Endothelial cell of umbilical vein (primary cell): ENCODE data around the gene ALKBH7. TPM values are rescaled to one million over a fixed set of nuclear protein-coding genes. Genes with fewer than 3 reads are reported as not detected.

Experiments used
- BruUV-seq: library from RNA; stranded (reverse); fragments of 400-500 nt; replicated peaks from 2 replicates; lab custom pipeline; 2021; lab: Mats Ljungman, UMichigan
- CTCF ChIA-PET: fragments of 300-600, 350-600 bp; sonication (Branson Sonifier 250); formaldehyde crosslinking; loops from one replicate; lab custom pipeline; 2021; ENCODE audit warnings: antibody characterized with exemption, inconsistent platforms; lab: Charles Lee
- POLR2A ChIA-PET: fragments of 300-600, 350-600 bp; sonication (Branson Sonifier 250); formaldehyde crosslinking; loops from one replicate; lab custom pipeline; 2021; ENCODE audit warnings: antibody characterized with exemption, inconsistent platforms; lab: Charles Lee
- DNase-seq: peaks from one replicate; pipeline ENCODE4 v3.0.0-alpha.2; 2011; ENCODE audit warnings: low read depth, low spot score
- FAIRE-seq: peaks from 2 replicates; lab custom pipeline; 2011; peaks lifted over from hg19 to GRCh38; lab: Jason Lieb, UNC
- H2AFZ ChIP-seq: 2 replicates; pipeline ENCODE4 v1.6.0; 2012; ENCODE audit warnings: low read depth, low read length, control low read depth, inconsistent platforms
- H3K27ac ChIP-seq: 2 replicates; pipeline ENCODE4 v1.5.1; 2011; ENCODE audit warnings: low read depth, mild to moderate bottlenecking, control low read depth, low read length, moderate library complexity; ENCODE audit not compliant: insufficient read depth
- H3K27me3 ChIP-seq, 2 experiments: 2 replicates each; pipeline versions ENCODE4 v1.6.0 to v1.6.1; 2011; ENCODE audit warnings: low read length in 2 of 2, mixed read lengths in 1 of 2; ENCODE audit not compliant: control insufficient read depth in 2 of 2, insufficient read depth in 2 of 2
- H3K36me3 ChIP-seq, 2 experiments: 2 replicates in 1 of 2; 3 replicates in 1 of 2; pipeline ENCODE4 v1.5.1; 2011; ENCODE audit warnings: low read length in 2 of 2, mild to moderate bottlenecking in 1 of 2, moderate library complexity in 1 of 2; ENCODE audit not compliant: control insufficient read depth in 2 of 2, insufficient read depth in 2 of 2; ENCODE audit errors: extremely low read depth in 1 of 2
- H3K4me1 ChIP-seq: 3 replicates; pipeline ENCODE4 v1.5.1; 2011; ENCODE audit warnings: mild to moderate bottlenecking, low read length; ENCODE audit not compliant: control insufficient read depth, insufficient read depth; ENCODE audit errors: extremely low read depth
- H3K4me2 ChIP-seq: 2 replicates; pipeline ENCODE4 v1.6.1; 2011; ENCODE audit warnings: low read length, control low read depth, mixed read lengths; ENCODE audit not compliant: insufficient read depth
- H3K4me3 ChIP-seq, 3 experiments: fragments of 200-600 bp in 1 of 3; sonication (generic), shearing (Covaris generic) in 1 of 3; replicated peaks in 1 of 3; 2 replicates each; pipeline ENCODE4 v1.5.1; 2011 to 2016; ENCODE audit warnings: control low read depth in 3 of 3, low read length in 3 of 3, mild to moderate bottlenecking in 2 of 3, inconsistent platforms in 1 of 3, low read depth in 1 of 3, moderate library complexity in 1 of 3; ENCODE audit not compliant: insufficient read depth in 1 of 3
- H3K79me2 ChIP-seq: 2 replicates; pipeline ENCODE4 v1.6.0; 2012; ENCODE audit warnings: low read length, inconsistent platforms; ENCODE audit not compliant: control insufficient read depth, insufficient read depth
- H3K9ac ChIP-seq: replicated peaks from 2 replicates; pipeline ENCODE3; 2011; ENCODE audit warnings: low read length, control low read depth; ENCODE audit not compliant: insufficient read depth; ENCODE audit errors: extremely low read depth
- H3K9me1 ChIP-seq: replicated peaks from 3 replicates; pipeline ENCODE4 v1.6.0; 2011; ENCODE audit warnings: mild to moderate bottlenecking, low read length; ENCODE audit not compliant: control insufficient read depth, insufficient read depth; ENCODE audit errors: extremely low read depth
- H3K9me3 ChIP-seq: replicated peaks from 2 replicates; pipeline ENCODE4 v1.5.1; 2012; ENCODE audit warnings: low read length, inconsistent platforms; ENCODE audit not compliant: control insufficient read depth, insufficient read depth
- H4K20me1 ChIP-seq: replicated peaks from 2 replicates; pipeline ENCODE3; 2011; ENCODE audit warnings: mild to moderate bottlenecking, low read length; ENCODE audit not compliant: control insufficient read depth, insufficient read depth; ENCODE audit errors: extremely low read depth
- EZH2 ChIP-seq: IDR thresholded peaks from 2 replicates; pipeline ENCODE4 v1.6.1; 2012; ENCODE audit warnings: borderline replicate concordance, low read depth, mild to moderate bottlenecking, moderate library complexity, low read length, inconsistent platforms; ENCODE audit not compliant: severe bottlenecking
- FOS ChIP-seq: IDR thresholded peaks from 2 replicates; pipeline ENCODE4 v1.6.1; 2011; ENCODE audit warnings: mild to moderate bottlenecking, low read length, moderate library complexity, borderline replicate concordance; ENCODE audit not compliant: insufficient read depth
- GATA2 ChIP-seq: IDR thresholded peaks from 2 replicates; pipeline ENCODE4 v1.7.0; 2011; ENCODE audit warnings: low read depth, mild to moderate bottlenecking, moderate library complexity, mixed read lengths, low read length; ENCODE audit not compliant: insufficient read length, insufficient read depth
- JUN ChIP-seq: IDR thresholded peaks from 2 replicates; pipeline ENCODE4 v1.6.1; 2011; ENCODE audit warnings: borderline replicate concordance, low read depth; ENCODE audit not compliant: insufficient read length, insufficient read depth
- MYC ChIP-seq: IDR thresholded peaks from one replicate; pipeline ENCODE4 v1.6.1; 2011; ENCODE audit warnings: mild to moderate bottlenecking, low read depth, low read length
- POLR2A ChIP-seq: IDR thresholded peaks from 2 replicates; pipeline ENCODE4 v1.6.1; 2012; ENCODE audit warnings: low read depth, mild to moderate bottlenecking, control low read depth, low read length
- POLR2AphosphoS5 ChIP-seq: IDR thresholded peaks from 2 replicates; pipeline ENCODE4 v1.6.1; 2012; ENCODE audit warnings: low read depth, mild to moderate bottlenecking, control low read depth, low read length, moderate library complexity; ENCODE audit not compliant: insufficient read depth
- dilution Hi-C: fragments of 300-500 bp; cut with MboI; formaldehyde crosslinking; loops from one replicate; pipeline ENCODE4 v1.15.0; 2019; ENCODE audit warnings: low sequenced_read_pairs; ENCODE audit not compliant: extremely low pct_ligation_motif_present
- intact Hi-C: fragments of 100-400 bp; cut with micrococcal nuclease; formaldehyde crosslinking; loops from one replicate; pipeline ENCODE4 v1.10.0; 2022
- polyA plus RNA-seq, 4 experiments: library from polyadenylated mRNA; depleted of rRNA in 3 of 4; stranded (reverse) in 3 of 4; unstranded in 1 of 4; fragments of >200 nt; gene quantifications; 2 replicates each; pipeline versions ENCODE4 v1.2.1 to v1.2.3, GENCODE V29; 2011 to 2012; ENCODE audit warnings: missing spikeins in 1 of 4
- total RNA-seq: library from RNA; stranded (reverse); gene quantifications from 2 replicates; pipeline ENCODE4 v1.2.3, GENCODE V29; 2021
- TF ChIP-seq, protein P1 (sequence below), 2 donors: IDR thresholded peaks; 1 replicate in 1 of 2; 2 replicates in 1 of 2; pipeline ENCODE4 v1.5.1; 2011; ENCODE audit warnings: low read length in 2 of 2, mild to moderate bottlenecking in 2 of 2, moderate library complexity in 2 of 2, control low read depth in 1 of 2, inconsistent platforms in 1 of 2, low read depth in 1 of 2; ENCODE audit not compliant: insufficient read depth in 1 of 2; ENCODE audit errors: extremely low read depth in 1 of 2
- TF ChIP-seq, protein P2 (sequence below): IDR thresholded peaks from 2 replicates; pipeline ENCODE4 v1.6.1; 2011; ENCODE audit not compliant: insufficient read depth, insufficient read length

ALKBH7 gene
- total and polyA plus RNA-seq, 2 donors (not counting 3 experiments of a cell fraction or from before 2014, with no cell fraction given): 48.8 to 59.4 TPM

DNA sequence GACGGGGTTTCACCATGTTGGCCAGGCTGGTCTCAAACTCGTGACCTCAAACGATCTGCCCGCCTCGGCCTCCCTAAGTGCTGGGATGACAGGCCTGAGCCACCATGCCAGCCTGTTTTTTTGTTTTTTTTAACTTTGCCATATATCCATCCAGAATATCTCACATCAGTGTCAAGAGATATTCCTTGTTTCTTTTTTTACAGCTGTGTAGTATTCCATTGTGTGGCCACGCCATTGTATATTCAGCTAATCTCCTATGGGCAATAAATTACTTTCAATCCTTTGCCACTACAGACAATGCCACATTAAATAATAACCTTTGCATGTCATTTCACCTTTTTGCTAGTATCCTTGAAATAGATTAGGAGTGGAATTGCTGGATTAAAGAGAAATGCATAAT lies 36.8 kb downstream of the ALKBH7 start:
- H3K27me3 ChIP-seq: no peaks in the 10 kb centered on the region
- no peaks in the 10 kb centered on the region for H4K20me1 ChIP-seq
- POLR2A ChIA-PET: no interaction called here
- no peak for FAIRE-seq
- no peak overlapping the region for H3K4me2 ChIP-seq
- no TSS peak for BruUV-seq
- no peak overlapping the region for H3K27ac ChIP-seq
- no peak overlapping the region for H3K9ac ChIP-seq
- CTCF ChIA-PET: interaction anchor here (1.0 kb wide), 1 partner anchor 283 kb away, joined by 3 read pairs; no protein-coding TSS in a partner anchor
- TF ChIP-seq, protein P1, sequence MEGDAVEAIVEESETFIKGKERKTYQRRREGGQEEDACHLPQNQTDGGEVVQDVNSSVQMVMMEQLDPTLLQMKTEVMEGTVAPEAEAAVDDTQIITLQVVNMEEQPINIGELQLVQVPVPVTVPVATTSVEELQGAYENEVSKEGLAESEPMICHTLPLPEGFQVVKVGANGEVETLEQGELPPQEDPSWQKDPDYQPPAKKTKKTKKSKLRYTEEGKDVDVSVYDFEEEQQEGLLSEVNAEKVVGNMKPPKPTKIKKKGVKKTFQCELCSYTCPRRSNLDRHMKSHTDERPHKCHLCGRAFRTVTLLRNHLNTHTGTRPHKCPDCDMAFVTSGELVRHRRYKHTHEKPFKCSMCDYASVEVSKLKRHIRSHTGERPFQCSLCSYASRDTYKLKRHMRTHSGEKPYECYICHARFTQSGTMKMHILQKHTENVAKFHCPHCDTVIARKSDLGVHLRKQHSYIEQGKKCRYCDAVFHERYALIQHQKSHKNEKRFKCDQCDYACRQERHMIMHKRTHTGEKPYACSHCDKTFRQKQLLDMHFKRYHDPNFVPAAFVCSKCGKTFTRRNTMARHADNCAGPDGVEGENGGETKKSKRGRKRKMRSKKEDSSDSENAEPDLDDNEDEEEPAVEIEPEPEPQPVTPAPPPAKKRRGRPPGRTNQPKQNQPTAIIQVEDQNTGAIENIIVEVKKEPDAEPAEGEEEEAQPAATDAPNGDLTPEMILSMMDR (IDR thresholded peaks at IDR 0.05; ENCODE audit: extremely low read depth in 1 of 2, insufficient read depth in 1 of 2, low read depth in 1 of 2, low read length in 2 of 2): no peak
- TF ChIP-seq GATA2 (no peak), EZH2 (no peak), JUN (no peak)
- TF ChIP-seq, protein P2, sequence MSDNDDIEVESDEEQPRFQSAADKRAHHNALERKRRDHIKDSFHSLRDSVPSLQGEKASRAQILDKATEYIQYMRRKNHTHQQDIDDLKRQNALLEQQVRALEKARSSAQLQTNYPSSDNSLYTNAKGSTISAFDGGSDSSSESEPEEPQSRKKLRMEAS: no peak
- H3K36me3 ChIP-seq: peaks cover 3 to 5% of the 10 kb centered on the region in 2 experiments
- H3K9me3 ChIP-seq: no peaks in the 10 kb centered on the region
- H3K4me3 ChIP-seq: no peak overlapping the region
- dilution Hi-C loops (no loop called here), intact Hi-C loops (no loop called here)
- no peaks in the 10 kb centered on the region for H3K4me1 ChIP-seq
- no peaks in the 10 kb centered on the region for H3K9me1 ChIP-seq
- H3K79me2 ChIP-seq: no peaks in the 10 kb centered on the region
- H2AFZ ChIP-seq: no peak overlapping the region
- no peak for DNase-seq

DNA sequence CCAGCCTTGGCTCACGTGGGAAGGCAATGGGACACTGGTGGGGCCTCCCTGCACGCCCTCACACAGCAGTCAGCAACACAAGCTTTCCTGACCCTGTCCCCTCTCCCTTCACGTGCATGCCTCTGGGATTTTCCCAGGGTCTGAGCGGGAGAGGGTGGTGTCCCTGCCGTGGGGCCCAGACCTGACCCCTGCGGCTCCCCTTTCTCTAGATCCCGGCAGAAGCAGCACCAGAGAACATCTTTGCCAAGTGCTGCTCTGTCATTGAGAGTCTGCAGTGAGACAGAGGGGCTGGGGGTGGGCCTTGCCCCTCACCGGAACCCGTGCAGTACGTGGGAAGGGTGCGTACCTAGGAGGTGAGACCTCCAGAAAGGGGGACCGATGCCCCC lies 39.5 kb downstream of the ALKBH7 start:
- Histone ChIP-seq H3K36me3 (peaks cover 9 to 24% of the 10 kb centered on the region in 2 experiments), H3K9me3 (no peaks in the 10 kb centered on the region), H3K4me1 (no peaks in the 10 kb centered on the region), H3K79me2 (no peaks in the 10 kb centered on the region), H3K27ac (no peak overlapping the region), H3K4me2 (no peak overlapping the region), H3K9ac (no peak overlapping the region), H3K9me1 (no peaks in the 10 kb centered on the region), H3K4me3 (no peak overlapping the region), H3K27me3 (no peaks in the 10 kb centered on the region), H4K20me1 (no peaks in the 10 kb centered on the region), H2AFZ (no peak overlapping the region)
- no peak for DNase-seq
- TF ChIP-seq, protein P1 (IDR thresholded peaks at IDR 0.05; ENCODE audit: extremely low read depth in 1 of 2, insufficient read depth in 1 of 2, low read depth in 1 of 2, low read length in 2 of 2): no peak
- TF ChIP-seq FOS: no peak
- TF ChIP-seq MYC: no peak
- no peak for TF ChIP-seq POLR2A
- TF ChIP-seq, protein P2: no peak
- no peak for TF ChIP-seq POLR2AphosphoS5
- ChIA-PET CTCF (interaction anchor here (1.0 kb wide), 1 partner anchor 13 kb away, joined by 5 read pairs; the partner anchor contains the start of gene KHSRP), POLR2A (no interaction called here)
- no TSS peak for BruUV-seq
- dilution Hi-C loops: no loop called here
- no peak for FAIRE-seq
- intact Hi-C loops: no loop called here
